Measurements from ENCODE around the gene ANTXR1.

GRCh38 chr2:69007603-69008002 is 5.4 kb upstream of the ANTXR1 start:
- TF ChIP-seq CTCF (IDR thresholded peaks at IDR 0.05; ENCODE audit: poor library complexity) (no peak), EZH2phosphoT487 (IDR thresholded peaks at IDR 0.05; ENCODE audit: low read depth, severe bottlenecking, unreplicated experiment) (no peak)

Measured in hepatocyte (in vitro differentiated cells).